ENCODE measurements around the gene ZDHHC14.
"Not testable (repeated sequence)": the region's sequence is repeated elsewhere in the genome, so short reads cannot be mapped to it uniquely, and the experiment has no call there.

The ZDHHC14 gene

GRCh38 chr6:157674061-157674460, 293.1 kb downstream of the ZDHHC14 start:
- no peak overlapping the region for H3K4me3 ChIP-seq (ENCODE audit: low read depth, low read length)

- no peak overlapping the region for H3K4me3 ChIP-seq (ENCODE audit: low read depth, low read length)
These were observed 294.8 kb downstream of the ZDHHC14 start for GRCh38 chr6:157675831-157676230.

GRCh38 chr6:157676241-157676640, 295.3 kb downstream of the ZDHHC14 start:
- no peak overlapping the region for H3K4me3 ChIP-seq (ENCODE audit: low read depth, low read length)

- no peak overlapping the region for H3K4me3 ChIP-seq (ENCODE audit: low read depth, low read length)
These were observed 296.2 kb downstream of the ZDHHC14 start for GRCh38 chr6:157677235-157677634.

GRCh38 chr6:157679605-157680580, 298.9 kb downstream of the ZDHHC14 start:
- H3K4me3 ChIP-seq (ENCODE audit: low read depth, low read length): no peak overlapping the region

GRCh38 chr6:157681041-157681650, 300.2 kb downstream of the ZDHHC14 start:
- H3K4me3 ChIP-seq (ENCODE audit: low read depth, low read length): no peak overlapping the region

- no peak overlapping the region for H3K4me3 ChIP-seq (ENCODE audit: low read depth, low read length)
These were observed 302.0 kb downstream of the ZDHHC14 start for GRCh38 chr6:157682856-157683481.

GRCh38 chr6:157683707-157684106, 302.7 kb downstream of the ZDHHC14 start:
- H3K4me3 ChIP-seq (ENCODE audit: low read depth, low read length): no peak overlapping the region

GRCh38 chr6:157684620-157685299, 303.8 kb downstream of the ZDHHC14 start:
- H3K4me3 ChIP-seq (ENCODE audit: low read depth, low read length): no peak overlapping the region

- no peak overlapping the region for H3K4me3 ChIP-seq (ENCODE audit: low read depth, low read length)
These were observed 304.7 kb downstream of the ZDHHC14 start for GRCh38 chr6:157685596-157686280.

- H3K4me3 ChIP-seq (ENCODE audit: low read depth, low read length): no peak overlapping the region
These were observed 307.4 kb downstream of the ZDHHC14 start for GRCh38 chr6:157688275-157688959.

- H3K4me3 ChIP-seq (ENCODE audit: low read depth, low read length): no peak overlapping the region
These were observed 308.1 kb downstream of the ZDHHC14 start for GRCh38 chr6:157688960-157689599.

GRCh38 chr6:157689875-157690274, 308.9 kb downstream of the ZDHHC14 start:
- no peak overlapping the region for H3K4me3 ChIP-seq (ENCODE audit: low read depth, low read length)

GRCh38 chr6:157690441-157691210, 309.6 kb downstream of the ZDHHC14 start:
- H3K4me3 ChIP-seq (ENCODE audit: low read depth, low read length): no peak overlapping the region

GRCh38 chr6:157691621-157692020, 310.6 kb downstream of the ZDHHC14 start:
- not testable (repeated sequence) for H3K4me3 ChIP-seq (ENCODE audit: low read depth, low read length)

GRCh38 chr6:157693867-157694266, 312.9 kb downstream of the ZDHHC14 start:
- H3K4me3 ChIP-seq (ENCODE audit: low read depth, low read length): no peak overlapping the region

GRCh38 chr6:157695301-157696040, 314.5 kb downstream of the ZDHHC14 start:
- H3K4me3 ChIP-seq (ENCODE audit: low read depth, low read length): no peak overlapping the region
